Measurements from ENCODE around the gene CCDC134. TPM values are rescaled to one million over a fixed set of nuclear protein-coding genes. Genes with fewer than 3 reads are reported as not detected.

CCDC134 gene
- total RNA-seq, result 10 to 100 TPM; 18.9 to 23.1 TPM

DNA sequence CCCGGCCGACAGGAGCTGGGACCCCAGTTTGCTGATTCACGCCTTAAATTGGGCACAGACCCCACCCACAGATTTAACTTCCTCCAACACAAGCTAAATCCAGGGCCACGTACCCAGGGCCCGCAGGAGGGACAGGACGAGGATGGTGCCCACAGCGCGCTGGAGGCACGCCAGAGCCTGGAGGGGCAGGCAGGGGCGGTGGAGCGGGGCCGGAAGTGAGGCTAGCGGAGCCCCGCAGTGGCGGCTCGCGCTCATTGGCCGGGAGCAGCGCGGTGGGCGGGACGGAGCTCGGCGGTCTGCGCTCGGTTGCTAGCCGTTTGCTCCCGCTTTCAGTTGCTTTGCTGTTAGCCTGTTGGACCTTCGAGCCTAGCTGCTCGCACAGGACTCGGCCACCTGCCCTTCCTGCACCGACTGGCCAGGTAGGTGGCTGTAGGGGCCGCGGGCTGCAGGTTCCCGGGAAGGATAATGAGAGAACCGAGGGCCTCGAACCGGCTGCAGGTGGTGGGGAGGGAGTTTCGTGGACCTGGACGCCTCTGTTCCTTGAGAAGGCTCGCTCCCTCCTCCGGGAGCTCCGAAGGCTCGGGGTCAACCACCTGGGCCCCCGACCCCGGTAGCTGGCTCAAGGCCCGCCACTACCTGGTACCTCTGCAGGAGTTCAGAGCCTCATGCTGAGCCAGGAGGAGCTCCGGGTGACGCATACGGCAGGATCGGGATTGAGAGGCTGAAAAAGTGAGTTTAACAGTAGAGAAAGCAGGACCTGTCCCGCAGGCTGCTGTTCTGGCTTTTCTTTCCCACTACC lies at the start of gene CCDC134:
CCDC134 (plus strand) TSS at position 332 of the 799 bp plus-strand sequence. CDS start 8,212 bp downstream, outside the sequence.
- Mint-ChIP-seq H3K36me3 (ENCODE audit: insufficient read depth in 2 of 2) (peaks cover 0 to 2% of the 10 kb centered on the region in 2 donors), H3K4me1 (ENCODE audit: low read depth) (peaks cover 52% of the 10 kb centered on the region), H3K9me3 (no peaks in the 10 kb centered on the region), H3K4me3 (peak within 1 kb of the TSS; percentile 85 to 97), H3K27ac (peak within 1 kb of the TSS; percentile 92), H3K27me3 (ENCODE audit: low read depth) (no peaks in the 10 kb centered on the region)
- DNase-seq (peak; percentile 95), ATAC-seq (replicated peaks in 1 of 2) (peak; percentile 97 to 99)

DNA sequence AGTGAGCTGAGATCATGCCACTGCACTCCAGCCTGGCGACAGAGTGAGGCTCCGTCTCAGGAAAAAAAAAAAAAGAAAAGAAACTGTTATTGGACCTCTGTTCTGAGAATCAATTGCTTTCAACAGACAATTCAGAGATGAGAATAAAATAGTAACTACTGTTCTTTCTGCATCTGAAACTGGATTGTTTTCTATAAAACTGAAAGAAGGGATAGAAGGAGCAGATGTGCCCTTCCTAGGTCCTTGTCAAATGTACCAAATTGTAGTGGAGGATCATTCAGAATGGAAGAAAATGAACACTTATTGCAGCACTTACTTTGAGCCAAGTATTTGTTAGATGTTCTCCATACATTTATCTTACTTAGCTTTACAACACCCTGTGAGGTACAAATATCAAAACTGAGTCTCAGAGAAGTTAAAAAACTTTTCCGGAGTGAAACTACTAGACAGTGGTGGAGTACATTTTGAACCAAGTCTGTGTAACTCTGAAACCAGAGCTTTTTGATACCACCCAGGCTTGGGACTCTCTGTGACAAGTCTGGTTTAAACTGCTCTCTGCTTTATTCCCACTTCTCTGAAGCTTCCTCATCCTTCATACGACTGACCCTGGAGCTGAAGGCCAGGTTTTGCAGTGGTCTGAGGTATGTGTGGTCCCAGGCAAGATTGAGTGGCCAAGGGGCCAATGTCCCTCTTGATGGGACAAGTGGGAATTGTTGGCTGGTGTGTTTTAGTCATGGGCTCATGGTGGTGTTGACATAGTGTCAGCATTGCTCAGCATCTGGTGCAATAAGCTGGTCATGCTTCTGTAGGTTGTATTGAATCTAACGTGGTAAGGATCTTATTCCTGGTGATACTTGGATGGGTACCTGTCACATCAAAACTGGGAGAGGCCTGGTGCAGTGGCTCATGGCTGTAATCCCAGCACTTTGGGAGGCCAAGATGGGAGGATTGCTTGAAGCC lies 48.2 kb upstream of the CCDC134 start:
- no peaks in the 10 kb centered on the region for H3K9me3 Mint-ChIP-seq
- H3K27ac Mint-ChIP-seq, result peak overlapping the region; percentile 69
- no peaks in the 10 kb centered on the region for H3K36me3 Mint-ChIP-seq (ENCODE audit: insufficient read depth in 2 of 2)
- peaks cover 17% of the 10 kb centered on the region for H3K27me3 Mint-ChIP-seq (ENCODE audit: low read depth)
- peak; percentile 43 to 83 for ATAC-seq (replicated peaks in 1 of 2)
- peak in 1 of 2 donors; percentile 23 for DNase-seq
- peak overlapping the region in 1 of 2 donors; percentile 30 for H3K4me3 Mint-ChIP-seq
- H3K4me1 Mint-ChIP-seq (ENCODE audit: low read depth), result no peaks in the 10 kb centered on the region

DNA sequence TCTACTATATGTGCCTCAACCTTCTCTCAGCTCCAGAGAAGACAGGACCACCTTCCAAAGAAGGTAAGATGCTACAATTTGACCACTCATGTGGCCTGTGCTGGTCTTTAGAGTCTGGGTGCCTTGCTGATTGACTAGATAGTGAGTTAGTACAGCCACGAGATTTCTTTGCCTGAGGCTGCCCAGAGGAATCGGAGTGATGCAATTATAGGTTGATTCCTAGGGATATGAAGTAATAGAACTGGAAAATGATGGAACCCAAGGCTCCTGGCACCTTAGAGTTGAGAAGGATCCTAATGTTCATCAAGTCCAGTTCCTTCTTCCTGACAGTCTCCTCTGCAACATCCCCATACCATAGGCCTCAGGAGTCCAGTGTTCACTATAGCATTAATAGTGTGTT lies 46.5 kb upstream of the CCDC134 start:
- ATAC-seq (replicated peaks in 1 of 2), result no peak
- Mint-ChIP-seq H3K27ac (no peak overlapping the region), H3K36me3 (ENCODE audit: insufficient read depth in 2 of 2) (no peaks in the 10 kb centered on the region), H3K4me3 (no peak overlapping the region), H3K4me1 (ENCODE audit: low read depth) (no peaks in the 10 kb centered on the region), H3K9me3 (no peaks in the 10 kb centered on the region), H3K27me3 (ENCODE audit: low read depth) (peaks cover 17% of the 10 kb centered on the region)
- DNase-seq, result no peak

DNA sequence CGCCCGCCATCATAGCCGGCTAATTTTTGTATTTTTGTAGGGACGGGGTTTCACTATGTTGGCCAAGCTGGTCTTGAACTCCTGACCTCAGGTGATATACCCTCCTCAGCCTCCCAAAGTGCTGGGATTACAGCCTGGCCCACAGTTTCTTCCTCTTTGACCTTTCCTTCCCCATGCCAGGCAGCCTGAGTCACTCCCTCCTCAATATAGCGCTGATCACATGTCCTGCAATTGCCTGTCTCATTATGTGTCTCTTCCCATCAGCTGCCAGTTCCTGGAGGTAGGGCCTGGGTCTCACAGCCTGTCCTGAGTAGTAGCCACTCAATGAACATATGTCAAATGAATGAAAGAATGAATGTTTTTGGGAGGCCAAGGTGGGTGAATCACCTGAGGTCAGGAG lies 43.0 kb upstream of the CCDC134 start:
- no peaks in the 10 kb centered on the region for H3K9me3 Mint-ChIP-seq
- no peaks in the 10 kb centered on the region for H3K4me1 Mint-ChIP-seq (ENCODE audit: low read depth)
- H3K36me3 Mint-ChIP-seq (ENCODE audit: insufficient read depth in 2 of 2), result no peaks in the 10 kb centered on the region
- H3K27ac Mint-ChIP-seq, result no peak overlapping the region
- H3K27me3 Mint-ChIP-seq (ENCODE audit: low read depth), result no peaks in the 10 kb centered on the region
- DNase-seq (no peak), ATAC-seq (replicated peaks in 1 of 2) (no peak)
- no peak overlapping the region for H3K4me3 Mint-ChIP-seq

DNA sequence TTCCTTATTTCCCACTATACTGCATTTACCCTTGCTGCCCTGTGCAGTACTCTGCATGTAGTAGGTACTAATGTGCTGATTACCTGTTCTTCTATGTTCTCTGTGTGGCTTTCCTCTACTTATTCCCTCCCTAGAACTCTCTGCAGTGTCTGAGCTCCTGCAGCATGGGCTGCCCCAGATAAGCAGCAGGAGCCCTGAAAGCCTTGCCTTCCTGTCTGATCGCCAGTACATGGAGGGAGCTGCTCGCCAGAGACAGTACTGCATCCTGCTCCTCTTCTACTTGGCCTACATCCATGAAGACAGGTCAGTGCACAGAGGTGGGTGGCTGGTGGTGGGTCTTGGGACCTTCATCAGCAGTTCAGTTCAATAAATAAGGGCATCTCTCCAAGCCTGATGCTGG lies 42.2 kb upstream of the CCDC134 start:
- ATAC-seq (replicated peaks in 1 of 2), result no peak
- no peaks in the 10 kb centered on the region for H3K4me1 Mint-ChIP-seq (ENCODE audit: low read depth)
- DNase-seq, result no peak
- H3K36me3 Mint-ChIP-seq (ENCODE audit: insufficient read depth in 2 of 2), result no peaks in the 10 kb centered on the region
- H3K27ac Mint-ChIP-seq, result no peak overlapping the region
- H3K4me3 Mint-ChIP-seq, result no peak overlapping the region
- H3K9me3 Mint-ChIP-seq, result no peaks in the 10 kb centered on the region
- no peaks in the 10 kb centered on the region for H3K27me3 Mint-ChIP-seq (ENCODE audit: low read depth)

DNA sequence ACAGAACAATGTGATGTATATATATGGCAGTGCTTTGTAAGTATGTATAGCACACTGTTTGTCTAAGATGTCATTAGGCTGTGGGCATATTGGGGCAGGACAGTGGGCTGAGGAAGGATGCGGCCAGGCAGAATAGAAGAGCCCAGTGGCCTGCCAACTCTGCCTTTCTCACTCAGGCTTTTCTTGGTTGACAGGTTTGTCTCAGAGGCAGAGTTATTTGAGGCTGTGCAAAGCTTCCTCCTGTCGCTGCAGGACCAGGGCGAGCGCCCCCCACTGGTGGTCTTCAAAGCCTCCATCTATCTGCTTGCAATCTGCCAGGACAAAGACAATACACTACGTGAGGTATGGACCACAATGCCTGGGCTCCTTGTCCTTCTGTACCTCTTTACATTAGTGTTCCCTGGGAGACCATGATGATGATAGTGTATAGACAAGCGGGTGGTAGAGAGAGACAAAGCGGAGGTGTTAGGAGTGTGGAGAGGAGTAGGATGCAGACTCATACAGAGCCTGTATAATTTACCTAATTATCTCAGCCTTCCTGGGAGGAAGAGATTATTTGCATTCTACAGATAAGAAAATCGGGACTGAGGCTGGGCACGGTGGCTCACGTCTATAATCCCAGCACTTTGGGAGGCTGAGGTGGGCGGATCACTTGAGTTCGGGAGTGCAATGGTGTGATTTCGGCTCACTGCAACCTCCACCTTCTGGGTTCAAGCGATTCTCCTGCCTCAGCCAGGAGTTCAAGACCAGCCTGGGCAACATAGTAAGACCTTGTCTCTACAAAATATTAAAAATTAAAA lies 37.3 kb upstream of the CCDC134 start:
- no peak overlapping the region for H3K4me3 Mint-ChIP-seq
- DNase-seq (peak; percentile 37 to 52), ATAC-seq (replicated peaks in 1 of 2) (peak in 1 of 2 donors; percentile 54)
- no peaks in the 10 kb centered on the region for H3K36me3 Mint-ChIP-seq (ENCODE audit: insufficient read depth in 2 of 2)
- H3K27ac Mint-ChIP-seq, result no peak overlapping the region
- peaks cover 11% of the 10 kb centered on the region for H3K4me1 Mint-ChIP-seq (ENCODE audit: low read depth)
- no peaks in the 10 kb centered on the region for H3K9me3 Mint-ChIP-seq
- H3K27me3 Mint-ChIP-seq (ENCODE audit: low read depth), result peaks cover 9% of the 10 kb centered on the region

DNA sequence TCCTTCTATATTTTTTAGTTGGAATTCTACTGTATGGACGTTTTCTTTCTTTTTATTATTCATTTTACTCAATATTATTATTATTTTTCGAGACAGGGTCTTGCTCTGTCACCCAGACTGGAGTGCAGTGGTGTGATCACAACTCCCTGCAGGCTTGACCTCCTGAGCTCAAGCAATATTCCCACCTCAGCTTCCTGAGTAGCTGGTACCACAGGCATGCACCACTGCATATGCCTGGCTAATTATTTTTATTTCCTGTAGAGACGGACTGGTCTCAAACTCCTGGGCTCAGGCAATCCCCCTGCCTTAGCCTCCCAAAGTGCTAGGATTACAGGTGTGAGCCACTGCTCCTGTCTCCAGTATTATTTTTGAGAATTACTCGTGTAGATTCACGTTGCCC lies 34.0 kb upstream of the CCDC134 start:
- Mint-ChIP-seq H3K27me3 (ENCODE audit: low read depth) (peaks cover 9% of the 10 kb centered on the region), H3K36me3 (ENCODE audit: insufficient read depth in 2 of 2) (no peaks in the 10 kb centered on the region), H3K4me1 (ENCODE audit: low read depth) (peaks cover 18% of the 10 kb centered on the region), H3K27ac (no peak overlapping the region), H3K9me3 (no peaks in the 10 kb centered on the region), H3K4me3 (no peak overlapping the region)
- DNase-seq (no peak), ATAC-seq (replicated peaks in 1 of 2) (no peak)

DNA sequence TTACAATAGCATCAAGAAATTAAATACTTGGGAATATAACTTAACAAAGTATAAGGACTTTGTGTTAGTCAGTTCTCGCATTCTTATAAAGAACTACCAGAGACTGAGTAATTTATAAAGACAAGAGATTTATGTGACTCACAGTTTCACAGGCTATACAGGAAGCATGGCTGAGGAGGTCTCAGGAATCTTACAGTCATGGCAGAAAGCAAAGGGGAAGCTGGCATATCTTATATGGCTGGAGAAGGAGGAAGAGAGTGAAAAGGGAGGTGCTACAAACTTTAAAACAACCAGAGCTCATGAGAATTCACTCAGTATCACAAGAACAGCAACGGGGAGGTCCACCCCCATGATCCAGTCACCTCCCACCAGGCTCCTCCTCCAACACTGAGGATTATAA lies 32.0 kb upstream of the CCDC134 start:
- ATAC-seq (replicated peaks in 1 of 2) (peak; percentile 73 to 85), DNase-seq (no peak)
- no peak overlapping the region for H3K27ac Mint-ChIP-seq
- H3K36me3 Mint-ChIP-seq (ENCODE audit: insufficient read depth in 2 of 2), result no peaks in the 10 kb centered on the region
- peaks cover 24% of the 10 kb centered on the region for H3K4me1 Mint-ChIP-seq (ENCODE audit: low read depth)
- no peaks in the 10 kb centered on the region for H3K9me3 Mint-ChIP-seq
- no peak overlapping the region for H3K4me3 Mint-ChIP-seq
- peaks cover 9% of the 10 kb centered on the region for H3K27me3 Mint-ChIP-seq (ENCODE audit: low read depth)

DNA sequence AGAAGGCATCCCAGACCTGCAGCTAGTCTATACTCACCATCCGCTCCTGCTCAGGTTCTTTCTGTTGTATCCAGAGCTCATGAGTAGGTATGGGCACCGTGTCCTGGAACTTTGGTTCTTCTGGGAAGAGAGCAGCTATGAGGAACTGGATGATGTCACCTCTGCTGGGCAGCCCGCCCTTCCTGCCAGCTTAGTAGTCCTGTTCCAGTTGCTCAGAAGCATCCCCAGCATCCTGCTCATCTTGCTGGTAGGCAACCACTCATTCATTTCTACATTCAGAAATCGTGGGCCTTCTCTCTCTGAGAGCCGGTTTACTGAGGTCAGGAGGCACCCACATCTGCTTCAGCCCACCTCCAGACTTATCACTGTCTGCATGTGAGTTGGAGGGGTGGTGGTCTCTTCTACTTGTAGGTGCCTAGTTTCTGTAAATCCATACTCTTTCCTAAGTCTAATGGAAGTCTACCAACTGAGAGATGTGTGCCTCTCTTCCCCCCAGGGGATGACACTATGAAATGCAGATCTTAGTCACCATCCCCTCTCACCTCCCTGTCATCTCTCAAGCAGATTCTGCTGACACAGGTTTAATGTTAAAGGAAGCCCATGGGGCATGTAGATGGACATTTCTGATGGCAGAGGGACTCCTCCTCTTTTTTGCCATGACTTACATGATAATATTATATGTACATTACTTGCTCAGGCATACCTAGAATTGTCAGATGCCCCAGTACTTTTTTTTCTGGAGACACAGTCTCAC lies 29.6 kb upstream of the CCDC134 start:
- Mint-ChIP-seq H3K4me3 (no peak overlapping the region), H3K4me1 (ENCODE audit: low read depth) (peaks cover 24% of the 10 kb centered on the region), H3K9me3 (no peaks in the 10 kb centered on the region), H3K27me3 (ENCODE audit: low read depth) (peaks cover 9% of the 10 kb centered on the region), H3K27ac (peak overlapping the region; percentile 25), H3K36me3 (ENCODE audit: insufficient read depth in 2 of 2) (no peaks in the 10 kb centered on the region)
- ATAC-seq (replicated peaks in 1 of 2) (peak; percentile 69 to 86), DNase-seq (peak in 1 of 2 donors; percentile 35)

DNA sequence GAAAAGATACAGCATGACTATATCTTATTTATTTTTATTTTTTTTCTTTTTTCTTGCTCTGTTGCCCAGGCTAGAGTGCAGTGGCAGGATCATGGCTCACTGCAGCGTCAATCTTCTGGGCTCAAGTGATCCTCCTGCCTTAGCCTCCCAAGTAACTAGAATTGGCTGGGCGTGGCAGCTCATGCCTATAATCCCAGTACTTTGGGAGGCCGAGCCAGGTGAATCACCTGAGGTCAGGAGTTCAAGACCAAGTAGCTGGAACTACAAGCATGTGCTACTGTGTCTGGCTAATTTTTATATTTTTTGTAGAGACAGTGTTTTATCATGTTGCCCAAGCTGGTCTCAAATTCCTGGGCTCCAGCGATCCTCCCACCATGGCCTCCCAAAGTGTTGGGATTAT lies 28.3 kb upstream of the CCDC134 start:
- ATAC-seq (replicated peaks in 1 of 2) (no peak), DNase-seq (no peak)
- Mint-ChIP-seq H3K36me3 (ENCODE audit: insufficient read depth in 2 of 2) (no peaks in the 10 kb centered on the region), H3K4me1 (ENCODE audit: low read depth) (peaks cover 23% of the 10 kb centered on the region), H3K9me3 (no peaks in the 10 kb centered on the region), H3K27me3 (ENCODE audit: low read depth) (peaks cover 5% of the 10 kb centered on the region), H3K27ac (no peak overlapping the region), H3K4me3 (no peak overlapping the region)

DNA sequence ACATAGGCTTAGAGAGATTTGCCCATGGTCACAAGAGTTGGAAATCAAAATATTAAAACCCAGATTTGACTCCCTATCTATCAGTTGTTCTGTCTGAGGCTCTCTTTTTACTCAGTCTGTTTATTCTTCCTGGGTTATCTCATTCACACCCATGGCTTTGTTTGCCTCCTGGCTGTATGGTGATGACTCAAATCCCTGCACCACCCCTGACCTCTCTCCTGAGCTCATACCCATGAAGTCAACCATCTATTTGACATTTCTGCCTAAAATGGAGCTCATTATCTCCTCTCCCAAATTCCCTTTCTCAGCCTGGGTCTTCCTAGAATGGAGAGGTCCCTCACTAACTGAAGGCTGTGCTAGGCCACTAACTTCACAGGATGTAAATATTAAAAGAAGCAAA lies 27.8 kb upstream of the CCDC134 start:
- DNase-seq (no peak), ATAC-seq (replicated peaks in 1 of 2) (no peak)
- no peaks in the 10 kb centered on the region for H3K36me3 Mint-ChIP-seq (ENCODE audit: insufficient read depth in 2 of 2)
- H3K4me1 Mint-ChIP-seq (ENCODE audit: low read depth), result peaks cover 19% of the 10 kb centered on the region
- no peaks in the 10 kb centered on the region for H3K9me3 Mint-ChIP-seq
- no peak overlapping the region for H3K4me3 Mint-ChIP-seq
- H3K27me3 Mint-ChIP-seq (ENCODE audit: low read depth), result peaks cover under 1% of the 10 kb centered on the region
- no peak overlapping the region for H3K27ac Mint-ChIP-seq

DNA sequence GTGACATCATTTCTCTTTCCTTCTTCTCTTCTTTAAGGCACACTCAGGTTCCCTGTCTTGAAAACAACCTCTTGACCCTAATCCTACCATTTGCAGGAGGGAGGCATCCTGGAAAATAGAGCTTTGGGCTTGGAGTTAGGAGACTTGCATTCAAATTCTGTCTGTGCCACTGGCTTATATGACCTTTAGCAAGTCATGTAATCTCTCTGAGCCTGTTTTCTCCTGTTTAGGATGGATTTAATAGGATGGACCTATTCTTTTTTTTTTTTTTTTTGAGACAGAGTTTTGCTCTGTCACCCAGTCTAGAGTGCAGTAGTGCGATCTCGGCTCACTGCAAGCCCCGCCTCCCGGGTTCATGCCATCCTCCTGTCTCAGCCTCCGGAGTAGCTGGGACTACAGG lies 25.1 kb upstream of the CCDC134 start:
- no peaks in the 10 kb centered on the region for H3K9me3 Mint-ChIP-seq
- H3K36me3 Mint-ChIP-seq (ENCODE audit: insufficient read depth in 2 of 2), result no peaks in the 10 kb centered on the region
- no peak overlapping the region for H3K4me3 Mint-ChIP-seq
- H3K27me3 Mint-ChIP-seq (ENCODE audit: low read depth), result no peaks in the 10 kb centered on the region
- no peak overlapping the region for H3K27ac Mint-ChIP-seq
- DNase-seq (no peak), ATAC-seq (replicated peaks in 1 of 2) (no peak)
- peaks cover 28% of the 10 kb centered on the region for H3K4me1 Mint-ChIP-seq (ENCODE audit: low read depth)
